Activated CD8-positive, alpha-beta T cell treated with anti-CD3 and anti-CD28 coated beads, Interleukin-2, amount 10 ng/mL, durations not matched to agents 7 days and 5 days (primary cell): ENCODE data around the gene RASSF8. TPM values are rescaled to one million over a fixed set of nuclear protein-coding genes. Genes with fewer than 3 reads are reported as not detected.

Source experiments
- ATAC-seq: fragments of 150-1000 bp; cut with Tn5 transposase; one replicate; pipeline ENCODE4 v1.10.0; 2021; ENCODE audit warnings: moderate library complexity
- CTCF ChIA-PET: fragments of 350-600 bp; sonication (Branson Sonifier 250); formaldehyde crosslinking; loops from one replicate; lab custom pipeline; 2021; ENCODE audit warnings: antibody characterized with exemption; lab: Charles Lee
- POLR2A ChIA-PET: fragments of 350-600 bp; sonication (Branson Sonifier 250); formaldehyde crosslinking; loops from one replicate; lab custom pipeline; 2021; ENCODE audit warnings: antibody characterized with exemption; lab: Charles Lee
- DNase-seq: peaks from one replicate; pipeline ENCODE4 v3.0.0-alpha.2; 2020
- H3K27ac Mint-ChIP-seq: one replicate; pipeline ENCODE4 v1.8.0; 2021; ENCODE audit warnings: mild to moderate bottlenecking, mixed read lengths
- H3K27me3 Mint-ChIP-seq: one replicate; pipeline ENCODE4 v1.8.0; 2021; ENCODE audit warnings: low read depth, mixed read lengths
- H3K36me3 Mint-ChIP-seq: one replicate; pipeline ENCODE4 v1.8.0; 2021; ENCODE audit warnings: low read depth, mixed read lengths
- H3K4me1 Mint-ChIP-seq: one replicate; pipeline ENCODE4 v1.8.0; 2021; ENCODE audit warnings: low read depth, mixed read lengths
- H3K4me3 Mint-ChIP-seq: one replicate; pipeline ENCODE4 v1.8.0; 2021; ENCODE audit warnings: mild to moderate bottlenecking, mixed read lengths
- H3K9me3 Mint-ChIP-seq: one replicate; pipeline ENCODE4 v1.8.0; 2022; ENCODE audit warnings: mixed read lengths; ENCODE audit not compliant: insufficient read depth
- total RNA-seq, 2 experiments: library from RNA; stranded (reverse); gene quantifications; one replicate each; pipeline ENCODE4 v1.2.3, GENCODE V29; 2021

Gene RASSF8
- total RNA-seq, 2 experiments from 2014 or later: 1.0 TPM

DNA sequence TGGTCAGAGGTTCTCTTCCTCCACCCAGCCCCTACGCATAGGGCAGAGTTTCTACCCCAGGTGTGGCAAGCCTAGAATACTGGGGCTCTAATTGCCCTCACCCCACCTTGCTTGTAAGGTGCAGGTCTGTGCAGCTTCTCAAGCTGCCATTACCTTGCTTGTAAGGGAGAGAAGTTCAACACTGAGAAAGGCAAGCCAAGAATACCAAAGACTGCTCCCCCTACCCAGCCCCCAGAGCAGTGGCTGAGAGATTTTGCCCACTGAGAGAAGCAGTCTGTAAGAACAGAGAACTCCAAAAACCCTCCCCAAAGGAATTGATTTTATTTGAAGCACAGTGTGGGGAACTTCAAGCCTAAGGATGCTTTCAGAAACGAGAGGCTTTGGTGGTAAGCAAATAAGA, 63.1 kb downstream of the RASSF8 start:
- H3K9me3 Mint-ChIP-seq: no peaks in the 10 kb centered on the region
- DNase-seq: no peak
- H3K4me3 Mint-ChIP-seq: no peak overlapping the region
- H3K36me3 Mint-ChIP-seq: no peaks in the 10 kb centered on the region
- no peak overlapping the region for H3K27ac Mint-ChIP-seq
- ChIA-PET CTCF (interaction anchor here (2.0 kb wide), 1 partner anchor 585 kb away, joined by 8 read pairs; no protein-coding TSS in a partner anchor), POLR2A (no interaction called here)
- H3K27me3 Mint-ChIP-seq: peaks cover 16% of the 10 kb centered on the region
- ATAC-seq: no peak
- H3K4me1 Mint-ChIP-seq: no peaks in the 10 kb centered on the region

DNA sequence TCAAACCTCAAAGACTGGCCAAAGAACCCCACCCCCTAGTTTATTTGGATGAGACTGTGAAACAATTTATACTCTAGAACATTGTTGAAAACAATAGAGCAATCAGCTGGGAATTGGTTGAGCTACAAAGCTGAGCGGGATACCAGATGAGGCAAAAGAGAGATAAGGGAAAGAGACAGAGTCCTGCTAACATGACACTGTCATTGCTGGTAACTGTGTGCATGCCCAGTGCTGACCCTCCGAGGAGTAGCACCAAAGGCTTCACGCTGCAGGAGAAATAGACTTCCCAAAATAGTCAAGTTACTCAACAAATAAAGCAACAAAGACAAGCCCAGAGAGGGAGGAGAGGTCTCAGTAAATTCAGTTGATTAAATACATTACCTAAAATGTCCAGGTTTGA, 63.6 kb downstream of the RASSF8 start:
- Mint-ChIP-seq H3K27me3 (peaks cover 16% of the 10 kb centered on the region), H3K4me1 (no peaks in the 10 kb centered on the region), H3K27ac (no peak overlapping the region), H3K4me3 (no peak overlapping the region), H3K9me3 (no peaks in the 10 kb centered on the region), H3K36me3 (no peaks in the 10 kb centered on the region)
- CTCF ChIA-PET: no interaction called here
- DNase-seq: no peak
- POLR2A ChIA-PET: no interaction called here
- ATAC-seq: no peak

DNA sequence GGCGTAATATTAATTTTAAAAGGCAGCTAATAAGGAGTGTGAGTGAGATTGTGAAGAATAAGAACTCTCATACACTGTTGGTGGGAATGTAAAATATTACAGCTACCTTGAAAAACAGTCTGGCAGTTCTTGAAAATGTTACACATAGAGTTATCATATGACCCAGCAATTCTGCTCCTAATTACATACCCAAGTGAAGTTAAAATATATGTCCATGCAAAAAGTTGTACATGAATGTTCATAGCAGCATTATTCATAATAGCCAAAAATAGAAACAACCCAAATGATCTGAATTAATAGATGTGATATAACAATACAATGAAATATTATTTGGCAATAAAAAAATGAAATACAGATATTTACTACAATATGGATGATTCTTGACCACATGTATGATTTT, 68.2 kb downstream of the RASSF8 start:
- Mint-ChIP-seq H3K36me3 (no peaks in the 10 kb centered on the region), H3K4me3 (no peak overlapping the region), H3K9me3 (no peaks in the 10 kb centered on the region), H3K27ac (no peak overlapping the region), H3K4me1 (no peaks in the 10 kb centered on the region), H3K27me3 (peaks cover 19% of the 10 kb centered on the region)
- DNase-seq: no peak
- CTCF ChIA-PET: interaction anchor here (2.6 kb wide), 1 partner anchor 590 kb away, joined by 13 read pairs; no protein-coding TSS in a partner anchor
- POLR2A ChIA-PET: no interaction called here
- no peak for ATAC-seq

DNA sequence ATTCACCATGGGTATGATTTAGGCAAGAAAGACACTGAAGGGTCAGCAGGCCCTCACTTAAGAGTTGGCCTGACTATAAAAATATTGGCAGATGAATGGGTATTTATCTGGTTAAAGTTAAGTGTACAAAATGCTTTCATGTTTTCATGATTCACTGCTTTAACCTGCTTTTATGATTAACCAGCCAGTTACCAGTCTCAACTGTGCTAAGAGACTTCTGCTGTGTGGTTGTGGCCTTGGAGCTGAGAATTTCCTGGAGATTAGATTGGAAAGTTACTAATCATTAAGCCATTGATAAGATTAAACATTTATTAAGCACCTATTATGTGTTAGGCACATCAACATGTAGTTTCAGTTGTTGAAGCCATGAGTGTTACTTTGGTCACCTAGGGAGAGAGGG, 68.9 kb downstream of the RASSF8 start:
- no peaks in the 10 kb centered on the region for H3K36me3 Mint-ChIP-seq
- CTCF ChIA-PET: interaction anchor here (2.6 kb wide), 1 partner anchor 591 kb away, joined by 13 read pairs; no protein-coding TSS in a partner anchor
- ATAC-seq (no peak), DNase-seq (no peak)
- no peak overlapping the region for H3K27ac Mint-ChIP-seq
- no peaks in the 10 kb centered on the region for H3K9me3 Mint-ChIP-seq
- H3K27me3 Mint-ChIP-seq: peaks cover 14% of the 10 kb centered on the region
- H3K4me3 Mint-ChIP-seq: no peak overlapping the region
- POLR2A ChIA-PET: no interaction called here
- no peaks in the 10 kb centered on the region for H3K4me1 Mint-ChIP-seq

DNA sequence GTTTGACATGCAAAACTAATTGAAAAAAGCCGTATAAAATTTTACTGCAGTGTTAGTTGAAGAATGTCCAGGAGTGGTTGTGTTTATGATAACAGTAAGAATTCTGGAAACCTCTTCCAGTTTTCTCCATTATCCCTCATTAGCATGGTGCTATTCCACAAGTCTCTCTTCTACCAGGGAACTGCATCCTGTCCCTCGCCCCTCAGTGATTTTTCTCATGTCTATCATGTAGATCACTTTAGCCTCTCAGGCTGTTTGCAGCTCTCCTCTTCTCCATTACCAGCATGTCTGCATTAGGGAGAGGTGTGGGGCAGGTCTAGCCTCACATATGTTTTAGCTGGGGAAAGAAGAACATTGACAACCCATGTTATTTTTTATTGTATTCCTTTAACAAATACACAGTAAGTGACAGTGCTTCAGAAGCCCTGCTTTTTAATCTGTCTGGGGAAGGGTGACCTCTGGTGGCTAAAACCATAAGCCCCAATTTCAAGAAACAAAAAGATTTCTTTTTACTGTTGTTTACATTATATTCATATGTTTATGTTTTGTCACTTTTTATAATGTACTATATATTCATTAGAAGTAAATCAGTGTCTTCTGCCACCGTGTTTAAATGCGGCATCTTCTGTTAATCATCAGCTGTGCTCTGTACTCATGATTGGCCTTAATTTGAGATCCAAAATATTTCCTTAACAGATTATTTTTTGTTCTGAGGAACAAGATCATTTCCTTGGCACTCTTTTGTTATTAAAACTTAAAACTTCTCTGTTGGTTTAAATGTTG, 70.7 kb downstream of the RASSF8 start:
- peak; percentile 49 for DNase-seq
- H3K27ac Mint-ChIP-seq: no peak overlapping the region
- CTCF ChIA-PET: interaction anchor here (1.0 to 2.6 kb wide), 3 partner anchors 593 to 642 kb away, joined by 3 to 13 read pairs (median 3); no protein-coding TSS in a partner anchor
- H3K4me1 Mint-ChIP-seq: no peaks in the 10 kb centered on the region
- no peaks in the 10 kb centered on the region for H3K9me3 Mint-ChIP-seq
- no peak overlapping the region for H3K4me3 Mint-ChIP-seq
- peaks cover 16% of the 10 kb centered on the region for H3K27me3 Mint-ChIP-seq
- no peak for ATAC-seq
- no peaks in the 10 kb centered on the region for H3K36me3 Mint-ChIP-seq
- POLR2A ChIA-PET: no interaction called here

DNA sequence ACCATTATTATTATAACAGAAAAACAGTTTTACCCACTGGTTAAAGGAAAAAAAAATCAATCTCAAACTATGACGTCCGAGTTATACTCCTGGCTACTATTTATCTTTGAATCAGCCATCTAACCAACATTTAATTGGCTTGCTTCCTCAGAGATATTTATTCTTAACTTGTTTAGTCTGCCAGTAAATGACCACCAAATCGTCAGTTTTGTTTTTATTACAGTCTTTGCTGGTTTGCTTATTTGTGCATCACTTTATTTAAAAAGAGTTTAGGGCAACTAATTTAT, 71.2 kb downstream of the RASSF8 start:
- Mint-ChIP-seq H3K27ac (no peak overlapping the region), H3K36me3 (no peaks in the 10 kb centered on the region), H3K9me3 (no peaks in the 10 kb centered on the region), H3K4me3 (no peak overlapping the region), H3K4me1 (no peaks in the 10 kb centered on the region), H3K27me3 (peaks cover 16% of the 10 kb centered on the region)
- DNase-seq: no peak
- ChIA-PET CTCF (no interaction called here), POLR2A (no interaction called here)
- ATAC-seq: no peak

DNA sequence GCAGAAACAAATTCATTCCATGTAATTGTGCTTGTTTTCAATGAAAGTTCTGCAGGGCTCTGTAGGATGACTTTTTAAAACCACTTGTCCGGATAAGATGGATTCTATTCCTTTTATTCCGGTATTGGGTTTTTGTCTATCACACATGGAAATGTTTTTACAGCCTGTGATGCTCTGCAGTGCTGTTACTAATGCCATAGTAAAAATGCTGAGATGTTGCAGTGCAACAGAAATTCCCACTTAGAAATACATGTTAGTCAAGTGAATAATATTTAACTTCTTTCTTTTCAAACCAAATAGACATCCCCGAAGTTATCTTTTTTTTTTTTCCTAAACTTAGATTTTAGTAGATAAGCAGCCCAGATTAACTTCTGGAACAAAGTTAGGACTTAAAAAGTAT, 71.9 kb downstream of the RASSF8 start:
- H3K27me3 Mint-ChIP-seq: peaks cover 15% of the 10 kb centered on the region
- H3K27ac Mint-ChIP-seq: no peak overlapping the region
- POLR2A ChIA-PET: no interaction called here
- no peaks in the 10 kb centered on the region for H3K9me3 Mint-ChIP-seq
- CTCF ChIA-PET: no interaction called here
- ATAC-seq: no peak
- H3K4me1 Mint-ChIP-seq: no peaks in the 10 kb centered on the region
- DNase-seq: no peak
- no peak overlapping the region for H3K4me3 Mint-ChIP-seq
- H3K36me3 Mint-ChIP-seq: no peaks in the 10 kb centered on the region

DNA sequence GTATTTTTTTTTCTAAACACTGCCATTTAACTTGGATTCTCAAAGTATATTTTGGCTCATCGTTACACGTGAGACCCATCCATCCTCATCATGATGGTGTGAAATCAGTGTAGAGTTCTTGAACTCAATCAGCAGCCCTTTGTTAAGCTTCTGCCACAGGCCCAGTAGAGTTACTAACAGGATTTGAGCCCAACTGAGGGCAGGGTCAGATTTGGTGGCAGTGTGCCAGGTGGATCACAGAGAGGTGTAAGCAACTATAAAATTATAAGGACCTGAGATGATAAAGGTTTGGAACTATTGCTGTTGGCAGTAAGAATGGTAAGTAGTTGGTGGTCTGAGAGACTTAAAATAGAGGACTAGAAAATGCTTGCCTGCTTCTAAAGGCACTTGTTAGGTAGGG, 72.8 kb downstream of the RASSF8 start:
- DNase-seq (no peak), ATAC-seq (no peak)
- H3K27ac Mint-ChIP-seq: no peak overlapping the region
- no peaks in the 10 kb centered on the region for H3K9me3 Mint-ChIP-seq
- CTCF ChIA-PET: interaction anchor here (1.5 kb wide), 1 partner anchor 595 kb away, joined by 10 read pairs; no protein-coding TSS in a partner anchor
- no peaks in the 10 kb centered on the region for H3K36me3 Mint-ChIP-seq
- POLR2A ChIA-PET: no interaction called here
- H3K4me1 Mint-ChIP-seq: no peaks in the 10 kb centered on the region
- H3K27me3 Mint-ChIP-seq: peaks cover 15% of the 10 kb centered on the region
- no peak overlapping the region for H3K4me3 Mint-ChIP-seq

DNA sequence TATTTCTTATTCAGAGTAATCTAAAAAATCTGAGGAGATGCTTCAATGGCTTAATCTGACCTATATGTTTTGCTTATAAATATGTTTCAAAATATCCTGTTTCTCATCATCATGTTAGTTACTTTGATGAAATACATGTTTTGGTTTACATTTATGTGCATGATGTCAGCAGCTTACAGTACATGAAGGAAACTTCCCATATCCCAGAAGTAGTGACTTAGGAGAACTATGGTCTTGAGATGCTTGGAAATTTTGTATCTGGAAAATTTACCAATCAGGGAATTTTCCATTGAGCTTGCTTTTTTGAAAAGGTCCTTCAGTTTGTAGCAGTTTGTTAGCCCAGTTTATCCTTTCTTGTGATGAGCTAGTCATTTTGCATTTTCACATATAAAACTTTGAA, 73.3 kb downstream of the RASSF8 start:
- POLR2A ChIA-PET: no interaction called here
- Mint-ChIP-seq H3K27ac (no peak overlapping the region), H3K36me3 (no peaks in the 10 kb centered on the region), H3K4me1 (no peaks in the 10 kb centered on the region), H3K9me3 (no peaks in the 10 kb centered on the region), H3K4me3 (no peak overlapping the region), H3K27me3 (peaks cover 15% of the 10 kb centered on the region)
- DNase-seq (no peak), ATAC-seq (no peak)
- CTCF ChIA-PET: interaction anchor here (1.5 kb wide), 1 partner anchor 595 kb away, joined by 10 read pairs; no protein-coding TSS in a partner anchor

DNA sequence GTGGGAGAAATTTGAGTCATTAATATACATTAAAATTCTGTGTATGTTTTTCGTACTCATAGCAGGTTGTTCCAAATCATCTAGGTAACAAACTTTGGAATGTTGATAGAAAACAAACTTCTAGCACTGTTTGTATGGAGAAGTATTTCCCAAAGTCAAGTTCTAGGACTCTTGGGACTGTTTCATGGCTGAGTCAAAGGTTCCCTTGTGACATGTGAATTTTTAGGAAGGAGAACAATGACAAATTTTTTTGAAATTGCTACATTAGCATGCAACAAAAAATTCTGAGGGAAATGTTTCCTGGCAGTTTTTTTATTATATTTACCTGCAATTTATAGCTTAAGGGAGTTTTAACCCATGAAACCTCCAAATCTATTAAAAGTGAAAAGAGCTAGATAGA, 73.8 kb downstream of the RASSF8 start:
- ChIA-PET POLR2A (no interaction called here), CTCF (interaction anchor here (1.5 kb wide), 1 partner anchor 596 kb away, joined by 10 read pairs; no protein-coding TSS in a partner anchor)
- DNase-seq (no peak), ATAC-seq (no peak)
- H3K9me3 Mint-ChIP-seq: no peaks in the 10 kb centered on the region
- no peak overlapping the region for H3K27ac Mint-ChIP-seq
- no peaks in the 10 kb centered on the region for H3K36me3 Mint-ChIP-seq
- no peak overlapping the region for H3K4me3 Mint-ChIP-seq
- H3K4me1 Mint-ChIP-seq: no peaks in the 10 kb centered on the region
- peaks cover 15% of the 10 kb centered on the region for H3K27me3 Mint-ChIP-seq

DNA sequence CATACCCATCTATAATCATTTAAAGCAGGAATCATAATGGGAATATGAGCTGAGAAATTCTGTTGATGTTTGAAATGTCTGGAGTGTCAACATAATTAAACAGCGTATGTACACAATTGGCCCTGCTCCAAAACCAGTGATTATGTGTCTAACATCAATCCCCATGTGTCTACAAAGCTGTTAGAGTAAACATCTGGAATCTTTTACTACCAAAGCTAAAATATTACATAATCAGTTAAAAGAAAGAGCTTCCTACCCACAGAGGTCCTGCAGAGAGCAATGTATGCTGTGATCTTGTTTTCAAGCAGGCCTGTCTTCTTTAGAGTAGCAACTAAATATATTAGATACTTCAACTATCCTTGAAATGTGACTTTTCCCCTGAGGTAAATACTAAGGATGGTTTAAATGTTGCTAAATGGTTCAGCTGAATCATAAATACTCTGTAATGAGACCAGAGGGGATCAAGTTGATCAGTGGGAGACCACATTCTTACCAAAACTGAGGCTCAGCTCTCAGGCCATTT, 74.3 kb downstream of the RASSF8 start:
- Mint-ChIP-seq H3K4me3 (no peak overlapping the region), H3K27ac (no peak overlapping the region), H3K36me3 (no peaks in the 10 kb centered on the region), H3K4me1 (no peaks in the 10 kb centered on the region), H3K9me3 (no peaks in the 10 kb centered on the region), H3K27me3 (peaks cover 11% of the 10 kb centered on the region)
- DNase-seq (no peak), ATAC-seq (no peak)
- POLR2A ChIA-PET: no interaction called here
- CTCF ChIA-PET: interaction anchor here (1.5 kb wide), 1 partner anchor 596 kb away, joined by 10 read pairs; no protein-coding TSS in a partner anchor

DNA sequence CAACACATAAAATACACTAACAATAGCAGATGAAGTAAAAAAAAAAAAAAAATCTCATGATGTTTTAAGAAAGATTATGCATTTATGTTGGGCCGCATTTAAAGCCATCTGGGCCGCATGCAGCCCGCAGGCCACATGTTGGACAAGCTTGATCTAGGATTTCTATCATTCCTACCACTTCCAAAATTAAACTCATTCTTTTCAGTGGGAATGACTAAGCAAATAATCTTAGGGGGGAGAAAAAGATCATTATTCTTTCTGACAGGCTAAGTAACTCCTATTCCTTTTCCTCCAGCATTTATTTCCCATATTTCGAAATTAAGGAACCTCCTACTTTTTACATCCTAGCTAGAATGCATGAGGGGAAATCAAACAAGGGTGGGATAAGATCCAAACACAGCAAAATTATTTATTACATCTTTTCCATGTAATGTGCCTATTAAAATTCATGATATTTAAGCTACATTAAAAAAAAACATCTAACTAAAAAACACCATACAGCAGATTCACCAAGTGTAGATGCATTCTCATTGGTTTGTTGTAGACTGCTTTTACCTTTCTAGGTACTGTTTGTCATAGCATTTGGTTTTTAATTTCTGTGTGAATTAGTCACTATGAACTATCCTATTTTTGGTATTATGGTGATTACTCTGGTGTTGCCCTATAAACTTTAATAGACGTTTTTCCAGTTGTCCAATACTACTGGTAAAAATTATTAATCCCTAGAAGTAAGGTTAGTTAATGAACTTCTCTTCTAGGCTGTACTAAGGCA, 76.1 kb downstream of the RASSF8 start:
- ChIA-PET CTCF (interaction anchor here (0.9 kb wide), 1 partner anchor 11 kb away, joined by 3 read pairs; no protein-coding TSS in a partner anchor), POLR2A (no interaction called here)
- Mint-ChIP-seq H3K4me1 (no peaks in the 10 kb centered on the region), H3K9me3 (no peaks in the 10 kb centered on the region), H3K4me3 (no peak overlapping the region), H3K27me3 (peaks cover 13% of the 10 kb centered on the region), H3K36me3 (no peaks in the 10 kb centered on the region), H3K27ac (no peak overlapping the region)
- DNase-seq: no peak
- no peak for ATAC-seq
